Testis (tissue), 2 donors: ENCODE data around the gene LHX4.

Experiments
- CTCF ChIP-seq, 3 experiments: fragments of 450-650 bp in 2 of 3; fragments of 200-600 bp in 1 of 3; sonication (generic) in 1 of 3; IDR thresholded peaks; one replicate each; pipeline ENCODE4 v1.5.1; 2016 to 2019; ENCODE audit warnings: antibody characterized with exemption in 3 of 3, mild to moderate bottlenecking in 2 of 3, moderate library complexity in 1 of 3
- POLR2A ChIP-seq: fragments of 450-650 bp; IDR thresholded peaks from one replicate; pipeline ENCODE4 v1.6.1; 2017; ENCODE audit warnings: antibody characterized with exemption, mild to moderate bottlenecking, moderate library complexity

GRCh38 chr1:180250499-180250770, 20.4 kb downstream of the LHX4 start:
- TF ChIP-seq CTCF (IDR thresholded peaks at IDR 0.05), result no peak
- no peak for TF ChIP-seq POLR2A
